SKM-1 treated with dmso at 0.1 percent for 144 hours (cell line): ENCODE results near the gene FCMR.

Experiments
- DNase-seq: peaks from one replicate; lab custom pipeline; 2025; ENCODE audit not compliant: unreplicated experiment; lab: John Stamatoyannopoulos, UW

FCMR gene

DNA sequence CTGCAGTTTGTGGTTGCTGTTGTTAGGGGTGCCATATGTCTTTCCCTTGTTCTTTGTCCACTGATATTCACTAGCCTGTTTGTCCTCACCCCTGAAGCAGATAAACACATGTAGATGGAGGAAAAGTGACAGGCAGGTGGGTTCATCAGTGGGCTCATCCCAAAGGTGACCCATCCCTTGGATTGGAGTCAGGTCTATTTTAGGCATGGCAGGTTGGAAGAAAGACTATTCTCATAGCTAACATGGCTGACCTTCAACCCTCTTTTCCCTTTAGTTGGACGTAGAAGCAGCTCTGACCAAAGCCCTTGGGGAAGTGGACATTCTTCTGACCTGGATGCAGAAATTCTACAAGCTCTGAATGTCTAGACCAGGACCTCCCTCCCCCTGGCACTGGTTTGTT, 19.0 kb downstream of the FCMR start:
- no peak for DNase-seq

DNA sequence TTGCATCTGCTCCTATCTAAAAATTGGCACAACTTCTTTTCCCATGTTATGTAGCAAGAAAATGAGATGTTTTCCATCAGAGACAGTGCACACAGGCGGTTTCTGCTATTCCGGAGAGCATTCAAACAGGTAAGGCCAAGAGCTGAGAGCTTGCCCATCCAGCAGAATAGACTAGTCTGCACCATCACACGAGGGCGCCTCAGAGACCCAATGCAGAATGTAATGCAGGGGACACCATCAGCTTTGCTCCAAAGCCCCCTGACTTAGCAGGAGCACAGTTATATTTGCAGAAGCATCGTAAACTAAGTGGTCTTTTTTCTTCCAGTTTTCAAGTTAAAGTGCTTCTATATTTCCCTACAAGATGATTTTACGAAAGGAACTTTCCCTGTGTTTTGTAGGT, 19.8 kb downstream of the FCMR start:
- DNase-seq, result no peak

DNA sequence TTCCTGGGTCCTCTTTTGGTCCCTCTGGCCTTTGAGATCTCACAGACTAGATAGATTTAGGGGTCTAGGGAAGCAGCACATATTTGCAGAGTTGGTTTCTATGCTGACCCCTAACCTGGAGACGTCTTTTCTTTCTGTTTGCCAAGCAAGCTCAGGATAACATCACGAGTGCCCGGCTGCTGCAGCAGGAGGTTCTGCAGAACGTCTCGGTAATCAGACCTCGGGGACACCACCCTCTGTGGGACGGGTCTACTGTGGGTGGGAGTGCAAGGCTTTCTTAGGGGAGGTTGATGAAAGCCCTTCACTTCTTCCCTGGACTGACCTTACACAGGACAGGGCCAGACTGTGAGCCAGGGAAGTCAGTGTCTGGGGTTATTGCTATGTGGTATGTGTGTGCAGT, 21.6 kb downstream of the FCMR start:
- no peak for DNase-seq

DNA sequence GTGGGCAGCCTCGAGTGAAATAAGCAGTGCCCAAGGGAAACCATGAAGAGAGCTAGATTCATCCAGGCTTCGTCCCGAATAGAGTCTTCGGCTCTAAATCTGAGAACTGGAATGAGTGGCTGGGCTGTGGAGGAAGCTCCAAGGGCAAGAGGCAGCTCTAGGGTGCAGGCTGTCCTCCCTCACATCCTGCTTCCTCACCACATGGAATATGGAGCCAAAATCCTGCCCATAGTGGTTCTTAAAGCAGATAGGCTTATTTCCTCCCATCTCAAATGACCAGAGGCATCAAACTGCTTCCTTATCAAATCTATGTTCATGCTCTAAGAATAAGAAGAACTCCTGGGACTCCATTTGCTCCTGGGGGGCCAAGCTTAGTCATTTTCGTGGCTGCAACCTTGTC, 22.0 kb downstream of the FCMR start:
- DNase-seq, result no peak

DNA sequence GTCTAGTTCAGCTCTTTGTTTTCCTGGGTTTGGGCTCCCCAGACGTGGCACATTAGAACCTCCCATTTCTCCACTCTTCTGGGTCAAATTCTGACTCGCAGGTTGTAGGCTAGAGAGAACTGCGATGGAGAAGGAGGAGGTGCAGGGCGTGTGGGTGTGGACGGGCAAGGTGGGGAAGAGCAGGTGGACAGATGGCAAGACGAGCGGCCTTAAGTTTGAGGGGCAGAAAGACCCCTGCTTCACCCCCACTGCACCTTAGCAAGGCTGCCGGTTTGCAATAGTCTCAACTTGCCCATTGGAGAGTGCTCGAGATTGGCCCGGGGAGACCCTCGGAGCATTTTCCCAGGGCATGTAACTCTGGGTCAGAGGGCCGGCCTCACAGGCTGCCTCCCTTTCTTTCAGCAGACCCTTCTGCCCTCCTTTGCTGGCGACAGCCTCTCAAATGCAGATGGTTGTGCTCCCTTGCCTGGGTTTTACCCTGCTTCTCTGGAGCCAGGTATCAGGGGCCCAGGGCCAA, 22.8 kb downstream of the FCMR start:
- no peak for DNase-seq

DNA sequence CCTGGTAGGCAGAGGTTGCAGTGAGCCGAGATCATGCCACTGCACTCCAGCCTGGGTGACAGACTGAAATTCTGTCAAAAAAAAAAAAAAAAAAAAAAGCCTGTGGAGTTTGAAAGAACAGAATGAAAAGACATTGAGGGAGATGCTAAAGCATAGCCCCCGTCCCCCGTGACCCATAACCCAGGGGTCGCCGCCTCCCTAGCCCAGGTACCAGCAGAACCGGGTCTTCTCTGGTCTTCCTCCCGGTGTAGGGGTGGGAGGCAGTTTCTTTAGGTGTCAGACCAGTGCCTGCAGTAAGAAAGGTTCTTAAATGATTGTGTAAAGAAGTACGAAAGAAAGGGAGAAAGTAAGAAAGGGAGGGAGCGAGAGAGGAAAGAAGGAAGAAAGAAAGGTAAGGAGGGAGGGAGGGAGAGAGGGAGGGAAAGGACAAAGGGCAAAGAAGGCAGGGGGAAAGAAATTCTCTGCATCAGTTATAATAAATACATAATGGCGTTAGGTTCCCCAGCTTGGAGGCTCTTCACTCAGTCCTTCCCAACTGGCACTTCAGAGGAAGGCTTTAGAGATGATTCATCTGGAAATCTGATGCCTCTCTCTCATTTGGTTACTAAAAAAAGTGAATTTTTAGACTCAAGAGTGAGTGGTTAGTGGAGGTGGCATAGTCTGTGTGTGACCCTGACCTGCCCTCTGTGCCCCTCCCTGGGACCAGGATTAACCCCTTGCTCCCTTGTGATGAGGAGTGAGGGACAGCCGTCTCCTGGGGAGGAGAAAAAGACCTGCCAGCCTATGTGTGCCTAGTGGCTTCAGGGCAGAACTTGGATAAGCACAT, 23.4 kb downstream of the FCMR start:
- DNase-seq, result no peak

DNA sequence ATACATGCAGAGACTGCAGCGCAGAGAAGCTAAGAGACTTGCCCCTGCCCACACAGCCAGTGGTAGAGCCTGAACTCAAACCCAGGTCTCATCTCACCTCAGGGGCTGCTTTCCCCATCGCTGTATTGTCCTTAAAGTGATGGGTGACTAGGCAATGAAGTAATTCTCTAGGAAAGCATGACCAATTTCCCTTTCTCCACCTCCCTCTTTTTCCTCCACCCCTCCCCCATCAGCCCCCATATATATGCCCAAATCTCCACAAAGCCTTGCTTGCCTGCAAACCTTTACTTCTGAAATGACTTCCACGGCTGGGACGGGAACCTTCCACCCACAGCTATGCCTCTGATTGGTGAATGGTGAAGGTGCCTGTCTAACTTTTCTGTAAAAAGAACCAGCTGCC, 24.6 kb downstream of the FCMR start, which contains the start of gene IL24:
IL24 (plus strand) TSS at position 269 of the 400 bp plus-strand sequence. CDS start 390 bp downstream, outside the sequence.
- DNase-seq, result no peak

DNA sequence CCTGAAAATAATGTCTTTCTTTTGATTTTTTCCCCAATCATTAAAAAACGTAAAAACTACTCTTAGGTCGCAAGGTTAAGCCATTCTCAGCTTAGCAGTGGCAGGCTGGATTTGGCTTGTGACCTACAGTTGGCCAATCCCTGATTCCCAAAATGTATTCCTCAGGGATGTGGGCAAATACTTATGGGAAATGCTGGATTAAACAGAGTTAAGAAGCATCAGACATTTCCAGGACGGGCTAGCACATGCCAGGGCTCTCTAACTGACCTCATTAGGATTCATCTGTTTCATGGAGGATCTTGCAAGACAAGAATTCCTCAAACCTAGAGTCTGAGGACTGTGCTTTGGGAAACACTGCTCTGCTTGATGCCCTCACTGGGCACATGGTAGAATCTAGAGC, 25.5 kb downstream of the FCMR start:
- DNase-seq, result no peak

DNA sequence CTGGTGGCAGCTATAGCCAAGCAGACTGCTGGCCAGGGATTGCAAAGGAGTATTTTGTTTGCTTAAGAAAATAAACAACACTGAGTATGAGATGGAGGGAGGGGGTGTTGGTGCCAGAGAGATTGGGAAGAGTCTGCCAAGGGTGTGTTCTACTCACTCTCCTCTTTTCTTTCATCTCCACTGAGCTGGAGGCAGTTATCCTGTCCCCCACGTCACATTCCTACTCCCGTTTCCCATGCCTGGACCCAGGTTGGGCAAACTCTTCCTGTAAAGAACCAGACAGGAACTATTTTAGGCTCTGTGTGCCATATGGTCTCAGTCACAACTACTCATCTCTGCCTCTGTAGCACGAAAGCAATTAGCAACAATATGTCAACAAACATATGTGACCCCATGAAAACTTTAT, 25.9 kb downstream of the FCMR start:
- DNase-seq, result no peak

DNA sequence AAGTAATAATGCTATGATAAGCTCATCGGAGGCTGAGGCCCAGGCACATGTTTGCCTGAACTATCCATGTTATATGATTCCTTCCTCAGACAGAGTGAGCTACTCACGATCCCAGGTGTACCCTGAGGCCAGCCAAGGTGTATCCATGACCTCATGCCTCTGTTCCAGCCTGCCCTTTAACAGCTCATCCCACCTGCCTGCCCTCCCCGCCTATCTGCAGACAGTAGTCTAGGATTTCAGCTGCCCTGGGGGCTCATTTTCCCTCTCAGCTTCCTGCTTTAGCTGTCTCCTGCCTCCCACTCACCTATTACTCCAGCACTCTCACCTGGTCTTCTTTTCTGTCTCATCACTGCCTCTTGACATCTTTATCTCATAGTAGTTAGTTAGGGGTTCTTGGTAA, 26.4 kb downstream of the FCMR start:
- DNase-seq, result no peak

DNA sequence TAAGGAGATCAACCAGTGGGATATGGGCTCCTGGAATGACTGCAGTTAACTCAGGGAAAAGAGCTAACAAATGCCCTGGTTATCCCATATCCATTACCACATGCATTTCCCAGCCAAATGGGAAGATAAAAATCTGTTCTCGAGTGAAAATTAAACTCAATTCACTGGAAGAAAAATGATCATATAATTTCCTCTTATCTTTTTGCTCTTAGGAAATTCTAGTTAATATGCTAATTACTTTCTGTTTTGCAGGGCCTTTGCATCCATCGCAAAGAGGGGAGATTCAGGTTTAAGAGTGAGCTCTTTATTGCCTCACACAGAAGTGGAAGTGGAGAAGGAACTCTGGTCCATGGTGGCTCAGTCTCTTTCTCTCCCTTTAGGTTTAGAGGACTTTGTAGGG, 28.4 kb downstream of the FCMR start:
- DNase-seq, result no peak

DNA sequence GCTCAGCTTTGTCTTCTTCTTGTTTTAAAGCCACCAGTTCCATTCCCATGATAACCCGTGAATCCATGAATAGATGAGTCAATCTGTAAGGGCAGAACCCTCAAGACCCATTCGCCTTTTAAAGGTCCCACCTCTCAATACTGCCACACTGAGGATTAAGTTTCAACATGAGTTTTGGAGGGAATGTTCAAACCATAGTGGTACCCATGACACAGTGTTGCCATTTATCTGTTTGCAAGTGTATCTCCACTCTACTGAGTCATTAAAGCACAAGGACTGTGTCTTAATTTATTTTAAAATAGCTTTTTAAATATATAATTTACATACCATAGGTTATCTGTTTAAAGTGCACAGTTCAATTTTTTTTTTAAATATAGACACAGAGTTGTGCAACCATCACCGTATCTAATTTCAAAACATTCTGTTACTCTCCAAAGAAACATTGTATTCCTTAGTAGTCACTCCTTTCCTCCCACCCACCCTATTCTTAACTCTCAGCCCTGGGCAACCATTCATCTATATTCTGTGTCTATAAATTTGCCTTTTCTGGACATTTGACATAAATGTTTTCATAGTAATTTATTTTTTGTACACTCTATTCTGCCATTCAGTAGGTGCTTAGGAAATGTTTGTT, 29.3 kb downstream of the FCMR start:
- no peak for DNase-seq

DNA sequence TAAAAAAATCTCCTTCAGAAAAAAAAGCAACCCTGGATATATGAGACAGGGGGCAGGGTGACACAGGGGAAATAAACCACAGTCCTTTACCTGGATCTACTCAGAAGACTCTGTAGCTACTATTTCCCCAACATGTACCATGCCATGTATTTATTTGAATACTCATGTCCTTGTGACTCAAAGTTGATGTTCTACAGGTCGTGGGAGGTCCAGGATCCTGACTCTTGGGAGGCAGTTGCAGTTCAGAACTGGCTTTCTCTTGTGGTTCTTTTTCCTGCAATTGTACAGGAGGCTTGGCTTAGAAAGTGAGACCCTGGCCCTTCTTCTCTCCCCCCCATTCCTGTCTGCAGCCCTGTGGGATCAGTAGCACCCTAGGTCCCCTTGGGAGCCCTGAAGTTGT, 30.3 kb downstream of the FCMR start:
- DNase-seq, result no peak

DNA sequence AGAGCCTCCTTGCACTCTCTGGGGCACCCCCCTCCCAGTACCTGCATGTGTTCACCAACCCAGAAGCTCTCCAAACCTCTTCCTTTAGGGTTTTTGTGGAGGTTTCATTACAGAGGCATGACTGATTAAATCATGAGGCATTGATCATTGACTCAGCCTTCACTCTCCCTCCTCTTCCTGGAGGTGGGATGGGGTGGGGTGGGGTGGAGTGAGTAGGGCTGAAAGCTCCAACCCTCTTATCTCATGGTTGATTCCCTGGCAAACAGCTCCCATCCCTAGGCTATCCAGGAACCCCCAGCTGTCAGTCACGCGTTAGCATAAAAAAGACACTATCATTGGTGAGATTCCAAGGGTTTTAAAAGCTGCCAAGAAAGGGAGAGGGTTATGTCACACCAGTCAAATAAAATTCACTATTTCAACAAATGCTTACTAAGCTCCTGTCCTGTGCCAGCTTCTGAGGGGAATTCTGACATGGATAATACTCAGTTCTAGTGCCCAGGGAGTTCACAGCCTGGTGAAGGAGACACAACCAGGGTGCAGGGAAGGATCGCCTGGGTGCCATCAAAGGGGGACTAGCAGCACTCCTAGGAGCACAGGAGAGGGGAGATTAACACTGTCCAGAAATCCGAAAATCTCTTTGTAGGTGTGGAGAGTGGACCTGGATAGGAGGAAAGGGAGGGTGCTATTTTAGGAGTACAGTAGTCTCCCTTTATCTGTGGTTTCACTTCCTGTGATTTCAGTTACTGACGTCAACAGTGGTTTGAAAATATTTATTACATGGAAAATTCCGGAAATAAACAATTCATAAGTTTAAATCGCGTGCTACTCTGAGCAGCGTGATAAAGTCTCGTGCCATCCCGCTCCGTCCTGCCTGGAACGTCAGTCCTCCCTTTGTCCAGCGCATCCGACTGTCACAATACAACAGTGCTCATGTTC, 31.3 kb downstream of the FCMR start:
- no peak for DNase-seq

DNA sequence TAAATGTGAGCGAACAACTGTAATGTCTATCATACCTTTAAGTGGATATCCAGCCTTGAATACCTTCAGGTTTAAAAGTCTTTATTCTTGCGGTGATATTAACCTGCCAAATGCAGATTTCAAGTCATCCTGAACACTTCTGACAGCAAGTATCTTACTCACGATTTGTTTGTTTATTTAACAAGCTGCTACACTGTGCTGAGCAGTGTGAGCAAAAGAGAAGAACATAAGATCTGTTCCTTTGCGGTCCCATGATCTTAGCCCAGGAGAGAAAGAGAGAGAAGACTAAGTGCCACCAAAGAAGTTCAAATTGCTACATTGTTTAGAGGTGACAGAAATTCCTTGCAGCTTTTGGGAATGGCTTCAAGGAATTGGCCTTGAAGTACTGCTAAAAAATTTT, 34.0 kb downstream of the FCMR start:
- DNase-seq, result no peak

DNA sequence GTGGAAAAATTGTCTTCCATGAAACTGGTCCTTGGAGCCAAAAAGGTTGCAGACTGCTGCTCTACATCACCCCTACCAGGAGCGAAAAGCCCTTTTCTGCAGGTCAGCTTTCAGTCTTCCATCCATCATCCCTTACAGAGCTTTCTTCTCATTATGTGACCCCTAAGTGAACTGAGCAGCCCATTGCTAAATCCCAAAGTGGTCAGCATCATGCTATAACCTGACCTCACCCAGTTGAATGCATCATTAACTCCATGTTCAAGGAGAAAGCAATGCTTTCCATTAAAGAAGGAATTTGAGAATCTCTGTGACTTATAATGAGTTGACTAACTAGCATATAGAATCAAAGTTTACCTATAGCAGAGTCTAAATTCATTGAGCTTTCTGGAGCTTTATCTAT, 34.9 kb downstream of the FCMR start:
- no peak for DNase-seq

DNA sequence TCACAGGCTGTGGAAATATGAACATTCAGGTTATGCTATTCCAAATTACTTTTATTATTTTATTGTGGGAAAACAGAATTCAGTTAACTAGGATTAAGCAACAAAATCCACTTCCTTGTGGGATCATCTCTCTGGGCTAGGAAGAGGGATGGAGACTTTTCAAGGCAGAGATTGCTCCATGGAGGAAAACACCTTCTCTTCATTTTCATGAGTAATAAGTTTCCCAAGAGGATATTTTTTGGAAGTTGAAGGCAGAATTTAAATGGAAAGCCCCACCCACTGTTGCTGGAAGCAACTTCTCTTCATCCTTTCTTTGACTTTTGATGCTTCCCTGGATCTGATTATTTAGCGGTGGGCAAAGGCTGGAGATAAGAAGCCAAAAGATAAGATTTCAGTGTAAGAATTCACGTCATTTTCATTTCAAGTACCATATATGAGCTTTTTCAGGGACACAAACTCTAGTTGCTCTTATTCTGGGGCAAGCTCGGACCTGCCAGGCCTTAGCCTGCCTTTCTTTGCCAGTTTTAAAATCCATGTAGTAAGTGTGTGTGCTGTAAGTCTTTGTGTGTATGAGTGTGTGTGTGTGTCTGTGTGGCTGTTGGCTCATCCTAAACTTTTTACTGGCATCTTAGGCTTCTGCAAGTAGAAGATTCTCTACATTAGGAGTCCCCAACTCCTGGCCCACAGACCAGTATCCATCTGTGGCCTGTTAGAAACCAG, 36.2 kb downstream of the FCMR start:
- DNase-seq, result no peak

DNA sequence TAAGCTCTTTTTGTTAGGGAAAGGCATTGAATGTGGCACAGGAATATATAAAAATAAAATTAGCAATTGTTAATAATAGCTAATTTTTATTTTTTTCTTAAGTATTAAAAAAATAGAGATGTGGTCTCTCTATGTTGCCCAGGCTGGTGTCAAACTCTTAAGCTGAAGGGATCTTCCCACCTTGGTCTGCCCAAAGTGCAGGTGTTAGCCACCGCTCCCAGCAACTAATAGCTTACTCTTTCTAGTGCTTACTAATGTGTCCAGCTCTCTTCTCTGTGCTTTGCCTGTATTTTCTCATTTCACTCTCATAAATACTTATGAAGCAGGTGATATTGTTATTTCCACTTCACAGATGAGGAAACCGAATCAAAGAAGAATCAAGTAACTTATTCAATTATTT, 37.9 kb downstream of the FCMR start:
- DNase-seq, result no peak

DNA sequence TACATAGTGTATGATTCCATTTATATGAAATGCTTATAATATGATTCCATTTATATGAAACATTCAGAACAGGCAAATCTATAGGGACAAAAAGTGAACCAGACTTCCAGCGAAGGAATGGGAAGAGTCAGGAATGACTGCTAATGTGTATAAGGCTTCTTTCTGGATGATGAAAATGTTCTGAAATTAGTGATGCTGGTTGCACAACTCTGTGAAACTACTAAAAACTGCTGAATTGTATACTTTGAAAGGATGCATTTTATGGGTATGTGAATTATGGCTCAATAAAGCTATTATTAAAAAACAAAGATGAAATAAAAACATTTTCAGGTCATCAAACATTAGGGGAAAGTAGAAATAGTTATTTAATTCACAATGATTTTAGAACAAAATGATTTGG, 38.6 kb downstream of the FCMR start:
- DNase-seq, result no peak

DNA sequence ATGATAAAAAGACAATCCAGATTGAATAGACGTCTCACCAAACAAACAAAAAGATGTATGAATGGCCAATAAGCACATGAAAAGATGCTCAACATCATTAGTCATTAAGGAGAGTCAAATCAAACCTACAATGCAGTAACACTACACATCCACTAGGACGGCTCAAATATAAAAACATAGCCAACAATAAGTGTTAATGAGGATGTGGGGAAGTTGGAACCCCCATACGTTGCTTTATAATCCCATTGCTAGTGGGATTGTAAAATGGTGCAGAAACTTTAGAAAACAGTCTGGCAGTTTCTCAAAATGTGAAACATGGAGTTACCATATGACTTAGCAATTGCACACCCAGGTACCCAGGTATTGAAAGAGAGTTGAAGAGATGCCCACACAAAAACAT, 39.2 kb downstream of the FCMR start:
- no peak for DNase-seq

DNA sequence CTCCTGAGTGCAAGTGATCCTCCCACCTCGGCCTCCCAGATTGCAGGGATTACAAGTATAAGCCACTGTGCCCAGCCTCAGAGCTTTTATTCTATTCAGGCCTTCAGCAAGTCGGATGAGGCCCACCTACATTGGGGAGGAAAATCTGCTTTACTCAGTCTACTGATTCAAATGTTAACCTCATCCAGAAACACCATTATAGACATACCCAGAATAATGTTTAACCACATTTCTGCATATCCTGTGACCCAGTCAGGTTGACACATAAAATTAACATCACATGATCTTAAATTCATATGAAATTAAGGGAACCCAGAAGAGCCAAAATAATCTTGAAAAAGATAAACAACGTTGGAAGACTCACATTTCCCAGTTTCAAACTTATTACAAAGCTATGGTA, 41.4 kb downstream of the FCMR start:
- no peak for DNase-seq
